NCI-H226 (cell line): ENCODE results near the gene PDE6H.

ENCODE experiments used
- DNase-seq: peaks from one replicate; pipeline ENCODE4 v3.0.0-alpha.2; 2015

The PDE6H gene

GRCh38 chr12:14972816-14973215 lies at the start of gene PDE6H:
TSS of gene PDE6H (plus strand) at chr12:14973042. CDS start at chr12:14978013, 4,971 bp downstream.
- DNase-seq: no peak

- DNase-seq: no peak
Observed at GRCh38 chr12:14923944-14924343, 48.9 kb upstream of the PDE6H start.

GRCh38 chr12:14924541-14924940 lies 48.3 kb upstream of the PDE6H start:
- DNase-seq: no peak

- no peak for DNase-seq
Observed at GRCh38 chr12:14927267-14927666, 45.6 kb upstream of the PDE6H start.

- DNase-seq: no peak
Observed at GRCh38 chr12:14928931-14929330, 43.9 kb upstream of the PDE6H start.

GRCh38 chr12:14930299-14930698 lies 42.5 kb upstream of the PDE6H start:
- no peak for DNase-seq

GRCh38 chr12:14931359-14931758 lies 41.5 kb upstream of the PDE6H start:
- DNase-seq: no peak

- DNase-seq: no peak
Observed at GRCh38 chr12:14931791-14932560, 40.9 kb upstream of the PDE6H start.

- no peak for DNase-seq
Observed at GRCh38 chr12:14934511-14934910, 38.3 kb upstream of the PDE6H start.

- DNase-seq: no peak
Observed at GRCh38 chr12:14935031-14935430, 37.8 kb upstream of the PDE6H start.

GRCh38 chr12:14936224-14936861 lies 36.5 kb upstream of the PDE6H start:
- DNase-seq: no peak

- no peak for DNase-seq
Observed at GRCh38 chr12:14937014-14937413, 35.8 kb upstream of the PDE6H start.

- no peak for DNase-seq
Observed at GRCh38 chr12:14937689-14938088, 35.2 kb upstream of the PDE6H start.

GRCh38 chr12:14938301-14938700 lies 34.5 kb upstream of the PDE6H start, which contains the start of gene ERP27:
TSS of gene ERP27 (minus strand) at chr12:14938537. CDS start at chr12:14938508, 29 bp downstream.
- DNase-seq: no peak

- DNase-seq: no peak
Observed at GRCh38 chr12:14941369-14941768, 31.5 kb upstream of the PDE6H start.

GRCh38 chr12:14942196-14942931 lies 30.5 kb upstream of the PDE6H start:
- no peak for DNase-seq

GRCh38 chr12:14946162-14946561 lies 26.7 kb upstream of the PDE6H start:
- DNase-seq: no peak

GRCh38 chr12:14946861-14947260 lies 26.0 kb upstream of the PDE6H start:
- no peak for DNase-seq

GRCh38 chr12:14948672-14949071 lies 24.2 kb upstream of the PDE6H start:
- DNase-seq: peak; percentile 9

- no peak for DNase-seq
Observed at GRCh38 chr12:14949631-14950030, 23.2 kb upstream of the PDE6H start.

GRCh38 chr12:14950421-14950820 lies 22.4 kb upstream of the PDE6H start:
- DNase-seq: no peak

- DNase-seq: peak; percentile 70
Observed at GRCh38 chr12:14950982-14951746, 21.7 kb upstream of the PDE6H start.

GRCh38 chr12:14951851-14952250 lies 21.0 kb upstream of the PDE6H start:
- no peak for DNase-seq
